ENCODE results near the gene CRB1.

DNA sequence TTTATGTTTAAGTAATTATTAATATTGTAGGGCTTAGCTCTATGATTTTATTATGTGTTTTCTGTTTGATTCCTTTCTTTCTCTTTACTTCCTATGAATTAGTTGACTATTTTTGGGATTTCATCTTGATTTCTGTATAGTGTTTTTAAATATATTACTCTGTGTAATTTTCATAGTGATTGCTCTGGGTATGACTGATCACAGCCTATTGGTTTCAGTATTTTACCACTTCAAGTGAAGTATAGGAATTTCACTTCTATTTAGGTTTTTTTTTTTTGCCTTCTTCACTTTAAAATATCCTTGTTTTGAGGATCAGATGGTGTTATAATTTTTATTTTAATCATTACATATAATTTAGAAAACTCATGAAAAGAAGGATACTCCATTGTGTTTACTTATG lies 94.8 kb downstream of the CRB1 start:
- TF ChIP-seq FOXM1 (IDR thresholded peaks at IDR 0.05; ENCODE audit: borderline replicate concordance) (no peak), ZNF384 (IDR thresholded peaks at IDR 0.05) (no peak), NFRKB (IDR thresholded peaks at IDR 0.05) (no peak), SP1 (IDR thresholded peaks at IDR 0.05) (no peak), FOXA1 (IDR thresholded peaks at IDR 0.05) (no peak), CTBP1 (IDR thresholded peaks at IDR 0.05; ENCODE audit: borderline replicate concordance) (no peak), ELF4 (IDR thresholded peaks at IDR 0.05) (no peak), HDGF (IDR thresholded peaks at IDR 0.05; ENCODE audit: borderline replicate concordance) (no peak)
- TF ChIP-seq, protein P1, sequence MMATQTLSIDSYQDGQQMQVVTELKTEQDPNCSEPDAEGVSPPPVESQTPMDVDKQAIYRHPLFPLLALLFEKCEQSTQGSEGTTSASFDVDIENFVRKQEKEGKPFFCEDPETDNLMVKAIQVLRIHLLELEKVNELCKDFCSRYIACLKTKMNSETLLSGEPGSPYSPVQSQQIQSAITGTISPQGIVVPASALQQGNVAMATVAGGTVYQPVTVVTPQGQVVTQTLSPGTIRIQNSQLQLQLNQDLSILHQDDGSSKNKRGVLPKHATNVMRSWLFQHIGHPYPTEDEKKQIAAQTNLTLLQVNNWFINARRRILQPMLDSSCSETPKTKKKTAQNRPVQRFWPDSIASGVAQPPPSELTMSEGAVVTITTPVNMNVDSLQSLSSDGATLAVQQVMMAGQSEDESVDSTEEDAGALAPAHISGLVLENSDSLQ (IDR thresholded peaks at IDR 0.05), result no peak
